CD14-positive monocyte (primary cell): ENCODE results near the gene DHRS12. TPM values are rescaled to one million over a fixed set of nuclear protein-coding genes. Genes with fewer than 3 reads are reported as not detected.
A peak's percentile ranks its signal among the peaks of the same experiment; 100 is the strongest.

Source experiments
- DNase-seq, 3 donors: peaks; one replicate each; pipeline ENCODE4 v3.0.0-alpha.2; 2011 to 2022
- H2AFZ ChIP-seq: 2 replicates; pipeline ENCODE4 v1.6.0; 2012; ENCODE audit warnings: mild to moderate bottlenecking, low read depth, low read length, inconsistent platforms; ENCODE audit not compliant: insufficient read depth, poor library complexity, severe bottlenecking
- H3K27ac ChIP-seq, 2 donors: 1 replicate in 1 of 2; 2 replicates in 1 of 2; pipeline ENCODE4 v1.5.1; 2012 to 2013; ENCODE audit warnings: low read length in 2 of 2, control low read depth in 1 of 2, inconsistent platforms in 1 of 2, low read depth in 1 of 2, mild to moderate bottlenecking in 1 of 2
- H3K27me3 ChIP-seq, 2 donors: one replicate each; pipeline versions ENCODE4 v1.6.0 to v1.6.1; 2011 to 2013; ENCODE audit warnings: low read length in 2 of 2; ENCODE audit not compliant: control insufficient read depth in 2 of 2, insufficient read depth in 2 of 2
- H3K36me3 ChIP-seq, 2 donors: replicated peaks in 1 of 2; 1 replicate in 1 of 2; 2 replicates in 1 of 2; pipeline versions ENCODE4 v1.5.1 to v1.6.1; 2012 to 2013; ENCODE audit warnings: low read length in 2 of 2, control low read depth in 1 of 2, inconsistent platforms in 1 of 2, mild to moderate bottlenecking in 1 of 2; ENCODE audit not compliant: insufficient read depth in 2 of 2, control insufficient read depth in 1 of 2
- H3K4me1 ChIP-seq, 2 donors: 1 replicate in 1 of 2; 2 replicates in 1 of 2; pipeline versions ENCODE4 v1.5.1 to v1.6.1; 2012 to 2013; ENCODE audit warnings: low read length in 2 of 2, control low read depth in 1 of 2, inconsistent platforms in 1 of 2, mild to moderate bottlenecking in 1 of 2, moderate library complexity in 1 of 2; ENCODE audit not compliant: insufficient read depth in 2 of 2, control insufficient read depth in 1 of 2
- H3K4me2 ChIP-seq: replicated peaks from 2 replicates; pipeline ENCODE3; 2012; ENCODE audit warnings: low read length, moderate library complexity, mild to moderate bottlenecking; ENCODE audit not compliant: poor library complexity, severe bottlenecking; ENCODE audit errors: extremely low read depth
- H3K4me3 ChIP-seq, 3 experiments: fragments of 200-600 bp in 1 of 3; sonication (generic) in 1 of 3; replicated peaks in 1 of 3; 1 replicate in 2 of 3; 2 replicates in 1 of 3; pipeline ENCODE4 v1.5.1; 2011 to 2013; ENCODE audit warnings: low read length in 3 of 3, mild to moderate bottlenecking in 3 of 3, control low read depth in 2 of 3, low read depth in 2 of 3, inconsistent platforms in 1 of 3, moderate library complexity in 1 of 3
- H3K79me2 ChIP-seq: 2 replicates; pipeline ENCODE4 v1.6.0; 2012; ENCODE audit warnings: mild to moderate bottlenecking, control low read depth, inconsistent platforms, low read length, moderate library complexity; ENCODE audit not compliant: insufficient read depth
- H3K9ac ChIP-seq: 2 replicates; pipeline ENCODE4 v1.6.0; 2017; ENCODE audit warnings: low read length, mild to moderate bottlenecking; ENCODE audit not compliant: insufficient read depth, poor library complexity, severe bottlenecking
- H3K9me3 ChIP-seq, 2 donors: replicated peaks in 1 of 2; 1 replicate in 1 of 2; 2 replicates in 1 of 2; pipeline versions ENCODE4 v1.5.1 to v1.6.1; 2012 to 2013; ENCODE audit warnings: low read length in 2 of 2, control low read depth in 1 of 2; ENCODE audit not compliant: control insufficient read depth in 1 of 2, insufficient read depth in 1 of 2
- H4K20me1 ChIP-seq: 2 replicates; pipeline ENCODE4 v1.6.0; 2012; ENCODE audit warnings: mild to moderate bottlenecking, low read length, control low read depth, moderate library complexity; ENCODE audit not compliant: insufficient read depth
- H3K27ac Mint-ChIP-seq, 7 donors: one replicate each; pipeline ENCODE4 v1.8.0; 2020; ENCODE audit warnings: mild to moderate bottlenecking in 7 of 7, mixed read lengths in 7 of 7, moderate library complexity in 6 of 7, inconsistent platforms in 2 of 7
- H3K27me3 Mint-ChIP-seq, 3 donors: one replicate each; pipeline ENCODE4 v1.8.0; 2021 to 2022; ENCODE audit warnings: low read depth in 3 of 3, mild to moderate bottlenecking in 3 of 3, mixed read lengths in 3 of 3, moderate library complexity in 3 of 3, inconsistent platforms in 1 of 3
- H3K36me3 Mint-ChIP-seq, 2 donors: one replicate each; pipeline ENCODE4 v1.8.0; 2020; ENCODE audit warnings: mixed read lengths in 2 of 2, inconsistent platforms in 1 of 2, mild to moderate bottlenecking in 1 of 2
- H3K4me1 Mint-ChIP-seq: one replicate; pipeline ENCODE4 v1.8.0; 2020; ENCODE audit warnings: mild to moderate bottlenecking, mixed read lengths
- H3K4me3 Mint-ChIP-seq, 2 donors: one replicate each; pipeline ENCODE4 v1.8.0; 2020; ENCODE audit warnings: mild to moderate bottlenecking in 2 of 2, mixed read lengths in 2 of 2, moderate library complexity in 1 of 2
- H3K9me3 Mint-ChIP-seq, 7 donors: one replicate each; pipeline ENCODE4 v1.8.0; 2020 to 2022; ENCODE audit warnings: mixed read lengths in 7 of 7, mild to moderate bottlenecking in 6 of 7, moderate library complexity in 6 of 7, inconsistent platforms in 2 of 7
- WGBS: methylation state at CpG from one replicate; pipeline ENCODE4 v1.1.5; 2013; ENCODE audit warnings: missing lambda C conversion rate; ENCODE audit not compliant: insufficient coverage; 5-methylcytosine and 5-hydroxymethylcytosine counted together
- intact Hi-C, 2 donors: fragments of 100-400 bp; cut with micrococcal nuclease; formaldehyde crosslinking; loops; one replicate each; pipeline versions ENCODE4 v1.15.0 to v1.15.1; 2023
- polyA plus RNA-seq, 3 donors: library from polyadenylated mRNA; depleted of rRNA in 1 of 3; unstranded in 2 of 3; stranded (reverse) in 1 of 3; fragments of 300-500 nt in 2 of 3; fragments of >200 nt in 1 of 3; fragmentation: Illumina TruSeq in 2 of 3; gene quantifications; 1 replicate in 2 of 3; 2 replicates in 1 of 3; pipeline ENCODE4 v1.2.3, GENCODE V29; 2012 to 2021
- TF ChIP-seq, protein P1 (sequence below): fragments of 200-600 bp; IDR thresholded peaks from one replicate; pipeline ENCODE4 v1.8.0; 2022; ENCODE audit warnings: antibody characterized with exemption, mild to moderate bottlenecking

DHRS12 gene
- polyA plus RNA-seq, 3 donors, result 7.6 to 20.2 (median 20.0) TPM

DNA sequence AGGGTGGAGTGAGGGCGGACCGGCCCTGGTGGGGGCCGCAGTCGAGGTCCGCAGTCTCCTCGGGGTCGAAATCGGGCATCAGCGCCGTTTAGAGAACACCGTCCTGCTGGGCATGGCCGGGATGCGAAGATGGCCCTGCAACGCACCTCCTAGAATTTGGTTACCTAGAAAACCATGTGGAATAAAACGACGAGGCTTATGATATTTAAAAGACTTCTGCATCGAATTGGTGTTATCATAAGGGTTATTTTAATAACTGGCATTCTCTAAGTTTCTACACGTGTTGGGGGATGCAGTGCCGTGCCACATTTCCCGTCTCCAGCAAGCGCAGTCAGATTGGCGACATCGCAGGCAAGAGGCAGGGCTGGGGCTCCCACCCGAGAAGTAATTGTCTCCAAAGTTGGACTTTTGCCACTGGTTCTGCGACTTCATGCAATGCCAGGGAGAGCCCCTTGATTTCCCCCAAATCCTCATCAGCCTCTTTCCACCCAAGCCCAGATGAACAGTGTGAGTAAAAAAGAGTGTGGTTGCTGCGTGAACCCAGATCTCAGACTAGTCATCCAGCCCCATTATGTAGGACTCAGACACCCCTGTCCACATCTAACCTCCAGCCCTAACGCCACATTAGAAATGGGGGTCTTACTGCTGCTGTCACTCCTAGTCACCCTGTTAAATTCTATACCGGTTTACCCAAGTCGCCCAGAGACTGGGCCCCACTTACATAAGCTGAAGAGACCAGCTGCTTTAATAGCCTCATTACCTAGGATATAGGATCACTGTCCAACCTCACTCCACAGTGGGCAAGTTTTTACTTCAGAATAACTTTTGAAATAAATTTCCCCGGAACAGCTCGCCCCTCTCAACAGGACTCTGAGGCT, 571 bp upstream of the DHRS12 start:
- Histone ChIP-seq H3K27me3 (no peaks in the 10 kb centered on the region), H3K9me3 (no peaks in the 10 kb centered on the region), H4K20me1 (no peaks in the 10 kb centered on the region), H3K4me3 (peak overlapping the region; percentile 73 to 81 (median 79)), H3K4me2 (peak overlapping the region; percentile 77), H3K9ac (peak overlapping the region; percentile 97), H3K4me1 (peaks cover 32 to 46% of the 10 kb centered on the region in 2 donors), H3K79me2 (no peaks in the 10 kb centered on the region), H3K36me3 (no peaks in the 10 kb centered on the region), H2AFZ (peak overlapping the region; percentile 70), H3K27ac (peak overlapping the region; percentile 81 to 95)
- intact Hi-C loops, result loop anchor here (5.0 to 10.0 kb wide), 4 partner anchors 170 to 1870 kb away; partner anchors contain the start of genes INTS6 (in 2 of the 2) and SPRYD7 (in 1 of the 2)
- peak in 1 of 3 donors; percentile 57 for DNase-seq
- H3K4me1 Mint-ChIP-seq, result peaks cover 51% of the 10 kb centered on the region
- H3K9me3 Mint-ChIP-seq, result peaks cover 0 to 2% (median 0%) of the 10 kb centered on the region in 7 donors
- peak overlapping the region; percentile 84 to 88 for H3K4me3 Mint-ChIP-seq
- peaks cover 3 to 22% (median 7%) of the 10 kb centered on the region in 3 donors for H3K27me3 Mint-ChIP-seq
- TF ChIP-seq, protein P1, sequence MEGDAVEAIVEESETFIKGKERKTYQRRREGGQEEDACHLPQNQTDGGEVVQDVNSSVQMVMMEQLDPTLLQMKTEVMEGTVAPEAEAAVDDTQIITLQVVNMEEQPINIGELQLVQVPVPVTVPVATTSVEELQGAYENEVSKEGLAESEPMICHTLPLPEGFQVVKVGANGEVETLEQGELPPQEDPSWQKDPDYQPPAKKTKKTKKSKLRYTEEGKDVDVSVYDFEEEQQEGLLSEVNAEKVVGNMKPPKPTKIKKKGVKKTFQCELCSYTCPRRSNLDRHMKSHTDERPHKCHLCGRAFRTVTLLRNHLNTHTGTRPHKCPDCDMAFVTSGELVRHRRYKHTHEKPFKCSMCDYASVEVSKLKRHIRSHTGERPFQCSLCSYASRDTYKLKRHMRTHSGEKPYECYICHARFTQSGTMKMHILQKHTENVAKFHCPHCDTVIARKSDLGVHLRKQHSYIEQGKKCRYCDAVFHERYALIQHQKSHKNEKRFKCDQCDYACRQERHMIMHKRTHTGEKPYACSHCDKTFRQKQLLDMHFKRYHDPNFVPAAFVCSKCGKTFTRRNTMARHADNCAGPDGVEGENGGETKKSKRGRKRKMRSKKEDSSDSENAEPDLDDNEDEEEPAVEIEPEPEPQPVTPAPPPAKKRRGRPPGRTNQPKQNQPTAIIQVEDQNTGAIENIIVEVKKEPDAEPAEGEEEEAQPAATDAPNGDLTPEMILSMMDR, result no peak
- 5% methylated on average over 18 of the region's 31 CpGs for WGBS
- H3K36me3 Mint-ChIP-seq, result peaks cover 0 to under 1% of the 10 kb centered on the region in 2 donors
- H3K27ac Mint-ChIP-seq, result peak overlapping the region; percentile 87 to 97 (median 95)

DNA sequence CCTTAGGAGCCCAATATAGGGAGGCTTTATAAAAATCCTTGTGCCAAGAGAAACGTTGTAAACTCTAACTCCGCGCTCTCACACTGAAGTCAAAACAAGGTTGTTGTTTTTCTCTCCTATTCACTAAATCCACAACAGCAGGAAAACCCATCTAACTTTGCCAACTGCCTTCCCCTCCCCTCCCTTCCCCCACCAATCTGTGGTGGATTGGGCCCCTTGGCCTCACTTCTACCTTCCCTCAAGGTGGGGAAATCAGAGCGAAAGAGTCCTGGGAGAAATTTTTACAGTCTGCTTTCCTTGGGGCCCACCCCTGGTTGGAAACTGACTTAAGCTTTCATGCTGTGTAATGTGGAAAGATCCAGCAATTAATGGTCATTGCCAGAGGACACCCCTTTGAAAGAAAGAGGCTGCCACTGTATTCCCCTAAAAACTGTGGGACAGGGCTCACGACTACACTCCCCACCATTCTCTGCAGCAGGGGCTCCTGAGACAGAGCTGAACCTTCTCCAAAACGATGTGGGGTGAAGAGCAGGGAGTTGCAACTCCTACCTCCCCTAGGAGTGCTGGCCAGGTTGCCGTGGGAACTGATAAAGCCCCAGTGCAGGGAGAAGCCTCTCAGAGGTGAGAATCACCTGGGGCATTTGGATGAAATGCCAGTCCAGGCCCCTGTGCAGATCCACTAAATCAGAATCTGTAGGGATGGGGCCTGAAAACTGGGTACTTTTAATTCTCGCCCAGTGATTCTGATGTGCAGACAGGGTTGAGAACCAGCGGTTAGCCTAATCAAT, 1.1 kb downstream of the DHRS12 start:
- peak overlapping the region; percentile 77 for H3K4me2 ChIP-seq
- peak overlapping the region; percentile 79 to 86 for H3K4me3 Mint-ChIP-seq
- H2AFZ ChIP-seq, result peak overlapping the region; percentile 70

More for the DNA sequence above, 1.1 kb downstream of the DHRS12 start:
- peaks cover 32 to 38% of the 10 kb centered on the region in 2 donors for H3K4me1 ChIP-seq
- peaks cover 2 to 26% (median 10%) of the 10 kb centered on the region in 3 donors for H3K27me3 Mint-ChIP-seq
- no peaks in the 10 kb centered on the region for H4K20me1 ChIP-seq
- peaks cover 7 to 12% of the 10 kb centered on the region in 2 donors for H3K36me3 Mint-ChIP-seq
- no peaks in the 10 kb centered on the region for H3K9me3 ChIP-seq
- no peak for DNase-seq
- intact Hi-C loops, result loop anchor here (5.0 to 10.0 kb wide), 4 partner anchors 168 to 1868 kb away; partner anchors contain the start of genes INTS6 (in 2 of the 2) and SPRYD7 (in 1 of the 2)
- peak overlapping the region; percentile 97 for H3K9ac ChIP-seq
- H3K4me1 Mint-ChIP-seq, result peaks cover 46% of the 10 kb centered on the region
- peak overlapping the region; percentile 73 to 81 (median 79) for H3K4me3 ChIP-seq
- H3K27me3 ChIP-seq, result peaks cover 0 to 3% of the 10 kb centered on the region in 2 donors
- H3K79me2 ChIP-seq, result no peaks in the 10 kb centered on the region
- H3K9me3 Mint-ChIP-seq, result peaks cover 0 to 2% (median 0%) of the 10 kb centered on the region in 7 donors
- 60% methylated on average over 5 of the region's 9 CpGs for WGBS
- peak overlapping the region; percentile 81 to 95 for H3K27ac ChIP-seq
- TF ChIP-seq, protein P1, result no peak
- H3K36me3 ChIP-seq, result no peaks in the 10 kb centered on the region
- H3K27ac Mint-ChIP-seq, result peak overlapping the region; percentile 96 to 98 (median 97)
